Measurements from ENCODE around the gene ADARB2.

The ADARB2 gene

DNA sequence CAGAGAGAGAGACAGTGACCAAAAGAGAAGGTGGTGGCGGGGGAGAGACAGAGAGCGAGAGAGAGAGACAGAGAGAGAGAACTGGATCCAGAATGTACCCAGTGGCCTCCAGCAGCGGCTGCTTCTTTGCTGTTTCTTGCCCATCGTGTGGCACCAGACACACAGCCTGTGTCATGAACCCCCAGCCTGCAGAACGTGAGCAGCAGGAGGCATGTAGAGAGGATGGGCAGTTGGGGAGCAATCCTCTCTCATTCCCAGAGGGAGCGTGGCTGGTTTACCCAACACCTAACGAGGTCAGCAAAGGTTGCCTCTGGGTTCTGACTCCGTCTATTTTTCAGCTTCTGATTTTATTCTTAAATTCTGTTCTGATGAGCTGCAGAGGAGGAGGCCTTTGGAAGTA, 168.1 kb downstream of the ADARB2 start:
- DNase-seq = no peak

DNA sequence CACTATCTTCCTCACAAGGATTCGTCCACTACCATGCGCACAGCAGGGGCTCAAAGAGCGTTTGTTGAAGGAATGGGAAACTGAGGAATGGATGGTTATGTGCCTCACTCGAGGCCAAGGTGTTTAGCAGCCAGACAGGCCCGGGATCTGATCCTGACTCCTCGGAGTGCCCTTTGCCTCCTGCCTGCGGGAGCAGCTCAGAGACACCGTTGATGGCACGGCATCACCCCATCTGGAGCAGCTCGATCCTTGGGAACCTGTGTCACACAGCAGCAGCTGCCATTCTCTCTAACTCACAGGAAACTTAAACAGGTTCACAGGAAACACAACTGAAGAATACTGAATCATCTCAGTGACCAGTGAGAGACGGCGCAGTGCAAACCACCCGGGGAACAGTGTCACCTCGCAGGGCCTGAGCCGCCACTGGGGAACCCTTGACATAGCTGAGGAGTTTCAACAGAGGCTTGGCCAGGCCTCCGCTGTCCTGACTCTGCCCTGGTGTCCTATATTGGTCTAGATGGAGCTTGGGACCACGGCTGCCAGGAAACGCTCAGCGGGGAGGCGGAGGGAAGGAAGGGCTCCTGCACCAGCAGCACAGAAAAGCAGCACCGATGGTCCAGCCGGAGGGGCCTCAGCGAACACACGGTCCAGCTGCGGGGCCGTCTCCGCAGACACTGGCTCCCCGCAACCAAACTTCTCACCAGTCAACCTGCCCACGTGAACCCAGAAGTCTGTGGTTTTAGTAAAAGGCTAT, 169.4 kb downstream of the ADARB2 start:
- DNase-seq = no peak

DNA sequence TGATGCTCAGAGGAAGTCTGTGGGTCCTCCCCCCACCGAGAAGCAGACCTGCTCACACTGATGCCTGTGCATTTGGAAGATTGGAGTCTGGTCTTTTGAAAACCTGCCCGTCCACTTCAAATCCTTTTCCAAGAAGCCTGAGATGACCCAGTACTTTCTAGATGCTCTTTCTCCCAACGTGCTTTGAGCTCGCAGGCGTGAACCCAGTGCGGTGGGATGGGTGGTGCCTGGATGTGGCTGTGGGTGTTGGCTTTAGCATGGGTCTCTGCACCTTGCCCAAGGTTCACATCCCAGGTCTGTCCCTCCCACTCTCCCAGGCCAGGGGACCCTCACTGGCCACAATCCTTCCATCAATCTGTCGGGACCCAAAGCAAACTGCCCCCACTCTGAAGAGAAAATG, 170.2 kb downstream of the ADARB2 start:
- DNase-seq = no peak

DNA sequence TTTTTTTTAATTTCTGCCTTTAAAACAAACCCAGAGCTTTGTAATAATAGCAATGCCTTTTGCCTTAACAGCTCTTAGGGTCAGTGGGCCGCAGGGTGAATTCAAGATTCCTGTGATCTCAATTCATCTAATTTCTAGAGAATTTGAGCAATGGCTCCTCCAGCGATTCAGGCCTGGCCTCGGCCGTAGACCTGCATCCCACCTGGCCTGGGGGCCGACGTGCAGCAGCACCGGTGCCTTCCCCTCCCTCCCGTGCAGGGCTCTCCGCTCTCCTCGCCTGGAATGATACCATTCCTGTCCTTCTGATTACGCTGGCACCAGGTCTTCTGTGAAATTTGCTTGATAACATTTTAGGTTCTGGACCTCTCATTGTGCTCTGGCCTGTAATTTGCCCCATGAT, 172.5 kb downstream of the ADARB2 start:
- DNase-seq = no peak

DNA sequence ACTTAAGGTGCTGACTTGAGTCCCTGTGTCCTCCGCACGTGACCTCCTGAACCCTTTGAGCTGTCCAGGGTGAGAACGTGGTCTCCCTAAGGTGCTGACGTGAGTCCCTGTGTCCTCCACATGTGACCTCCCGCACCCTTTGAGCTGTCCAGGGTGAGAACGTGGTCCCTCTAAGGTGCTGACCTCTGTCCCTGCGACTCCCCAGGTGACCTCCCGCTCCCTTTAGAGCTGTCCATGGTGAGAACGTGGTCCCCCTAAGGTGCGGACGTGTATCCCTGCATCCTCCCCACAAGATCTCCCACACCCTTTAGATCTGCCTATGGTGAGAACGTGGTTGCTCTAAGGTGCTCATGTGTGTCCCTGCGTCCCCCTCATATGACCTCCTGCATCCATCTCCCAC, 174.3 kb downstream of the ADARB2 start:
- no peak for DNase-seq

DNA sequence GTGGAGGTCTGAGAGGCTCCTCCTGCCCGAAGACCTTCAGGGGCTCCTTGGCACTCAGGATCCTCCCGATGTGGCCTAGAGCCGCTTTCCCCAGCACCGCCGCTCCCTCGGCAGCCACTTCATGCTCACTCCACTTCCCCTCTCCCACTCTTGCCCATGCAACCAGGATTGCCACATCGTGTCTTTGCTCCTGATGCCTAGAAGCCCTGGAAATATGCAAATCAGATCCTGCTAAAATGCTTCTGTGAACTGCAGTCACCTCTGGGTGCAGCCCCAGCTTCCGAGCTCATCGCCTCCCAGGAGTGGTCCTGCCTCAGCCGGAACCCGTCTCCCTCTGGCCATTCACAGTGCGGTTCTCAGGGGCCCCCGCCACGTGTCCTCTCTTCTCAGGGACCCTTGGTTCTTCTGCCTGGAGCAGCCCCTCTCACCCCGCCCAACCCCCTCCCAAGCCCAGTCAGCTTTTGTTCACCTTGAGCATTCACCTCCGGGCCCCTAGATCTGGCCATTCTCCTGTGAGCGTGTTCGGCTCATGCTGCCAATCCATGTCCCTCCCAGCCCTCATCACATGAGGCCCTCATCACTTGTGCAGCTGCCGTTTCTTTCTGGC, 175.5 kb downstream of the ADARB2 start:
- no peak for DNase-seq

DNA sequence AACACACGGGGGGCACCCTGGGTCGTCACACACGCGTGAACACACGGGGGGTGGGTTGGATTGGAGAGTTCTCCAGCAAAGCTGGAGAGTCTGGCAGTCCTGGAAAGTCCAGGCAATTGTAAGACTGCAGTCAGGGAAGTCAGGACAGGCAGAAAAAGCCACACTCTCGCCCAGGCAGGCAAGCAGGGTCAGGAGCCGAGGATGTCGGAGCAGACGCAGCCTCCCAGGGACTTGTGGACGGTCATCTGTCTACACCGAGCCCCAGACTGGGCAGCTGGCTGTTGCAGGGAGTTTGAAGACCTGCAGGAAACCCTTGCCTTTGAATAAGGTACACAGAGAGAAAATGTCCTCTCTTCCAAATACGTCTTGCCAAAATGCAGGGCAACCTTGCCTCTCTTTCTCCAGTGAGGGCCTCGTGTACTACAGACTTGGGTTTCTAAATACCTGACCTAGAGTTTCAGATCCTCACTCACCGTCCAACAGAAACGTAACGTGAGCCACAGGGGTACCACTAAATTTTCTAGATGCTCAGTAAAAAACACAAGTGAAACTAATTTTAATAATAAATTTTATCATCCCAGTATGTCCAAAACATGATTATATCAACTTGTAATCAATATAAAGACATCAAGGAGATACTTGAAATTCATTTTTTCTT, 176.7 kb downstream of the ADARB2 start:
- no peak for DNase-seq

DNA sequence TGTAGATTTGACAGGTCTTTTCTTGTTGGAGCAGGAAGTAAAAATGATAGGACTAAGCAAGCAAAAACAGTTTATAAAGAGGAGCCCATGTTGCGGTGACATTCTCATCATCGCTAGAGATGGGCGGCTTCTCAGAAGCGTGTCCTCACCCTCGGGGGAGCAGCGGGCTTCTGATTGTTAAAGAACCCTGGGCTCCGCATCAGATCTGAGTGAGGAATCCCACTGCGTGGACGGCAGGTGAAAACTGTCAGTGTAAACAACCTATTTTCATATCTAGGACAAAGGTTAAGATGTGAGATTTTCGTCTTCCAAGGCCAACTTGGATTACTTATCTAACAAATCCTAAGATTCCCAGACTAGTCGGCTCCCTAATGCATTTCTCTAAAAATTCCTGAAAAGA, 177.6 kb downstream of the ADARB2 start:
- DNase-seq = no peak

DNA sequence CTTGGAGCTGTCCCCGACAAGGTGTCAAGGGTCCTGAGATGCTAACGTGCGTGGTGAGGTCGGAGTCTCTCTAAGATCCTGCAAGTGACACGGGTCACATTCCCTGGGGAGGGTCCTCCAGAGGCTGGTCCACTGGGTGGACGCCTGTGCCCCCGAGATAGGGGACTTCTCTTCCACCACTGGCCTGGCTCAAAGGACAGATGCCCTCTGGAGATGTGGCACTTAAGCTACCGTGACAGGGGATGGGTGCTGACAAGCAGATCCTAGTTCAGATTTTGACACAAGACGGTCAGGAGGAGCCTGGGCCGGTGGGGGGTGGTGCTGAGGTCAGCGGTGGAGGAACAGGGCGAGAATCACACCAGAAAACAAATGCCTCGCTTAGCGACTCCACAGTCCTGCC, 178.0 kb downstream of the ADARB2 start:
- DNase-seq = no peak

DNA sequence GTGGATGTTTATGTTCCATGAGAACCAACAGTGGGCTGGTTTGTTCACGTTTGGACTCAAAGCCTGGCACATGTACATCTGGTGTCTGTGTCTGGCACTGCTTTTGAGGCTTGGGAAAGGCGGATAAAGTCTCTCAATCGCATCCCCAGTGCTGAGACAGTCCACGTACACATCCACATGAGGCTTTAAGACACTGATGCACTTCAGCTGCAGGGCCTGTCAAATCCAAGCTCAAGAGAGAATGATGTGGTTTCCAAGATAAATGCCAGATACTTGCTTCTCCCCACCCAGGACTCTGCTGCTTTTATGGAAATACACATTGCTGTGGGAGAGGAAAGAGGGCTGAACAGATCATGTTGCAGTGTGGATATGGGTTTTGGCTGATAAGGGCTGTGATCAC, 178.4 kb downstream of the ADARB2 start:
- no peak for DNase-seq

DNA sequence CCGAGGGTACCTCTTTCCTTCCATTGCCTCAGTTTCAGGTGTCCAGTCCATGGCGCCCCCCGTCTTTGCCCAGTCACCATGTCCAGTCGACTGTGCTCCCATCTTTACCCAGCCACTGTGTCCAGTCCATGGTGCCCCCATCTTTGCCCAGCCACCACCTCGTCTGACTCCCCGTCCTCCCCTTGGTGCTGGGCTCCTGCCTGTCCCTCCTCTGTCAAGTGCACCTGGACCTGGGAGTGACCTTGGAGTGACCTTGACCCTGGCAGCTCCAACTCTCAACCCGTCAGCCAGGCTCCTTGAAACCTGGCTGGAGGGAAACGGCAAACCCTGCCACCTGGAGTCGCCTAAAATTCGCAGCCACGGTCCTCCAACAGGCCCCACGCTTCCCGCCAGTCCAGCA, 180.2 kb downstream of the ADARB2 start:
- no peak for DNase-seq

DNA sequence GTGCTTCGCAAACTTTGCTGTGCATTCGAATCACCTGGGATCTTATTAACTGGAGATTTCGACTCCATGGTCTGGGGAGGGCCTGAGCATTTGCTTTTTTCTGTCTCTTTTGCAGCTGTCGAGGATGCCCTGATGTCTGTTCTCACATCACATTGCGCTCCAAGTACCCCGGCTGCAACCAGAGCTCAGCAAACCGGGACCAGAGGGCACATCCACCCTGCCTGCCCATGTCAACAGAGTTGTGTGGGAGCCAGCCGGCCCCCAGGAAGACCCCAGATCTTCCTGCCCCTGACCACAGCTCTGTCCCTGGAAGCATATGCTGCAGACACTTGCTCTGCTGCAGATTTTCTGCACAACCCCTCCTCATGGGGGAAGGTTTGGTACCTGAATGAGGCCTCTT, 180.8 kb downstream of the ADARB2 start:
- DNase-seq = no peak

DNA sequence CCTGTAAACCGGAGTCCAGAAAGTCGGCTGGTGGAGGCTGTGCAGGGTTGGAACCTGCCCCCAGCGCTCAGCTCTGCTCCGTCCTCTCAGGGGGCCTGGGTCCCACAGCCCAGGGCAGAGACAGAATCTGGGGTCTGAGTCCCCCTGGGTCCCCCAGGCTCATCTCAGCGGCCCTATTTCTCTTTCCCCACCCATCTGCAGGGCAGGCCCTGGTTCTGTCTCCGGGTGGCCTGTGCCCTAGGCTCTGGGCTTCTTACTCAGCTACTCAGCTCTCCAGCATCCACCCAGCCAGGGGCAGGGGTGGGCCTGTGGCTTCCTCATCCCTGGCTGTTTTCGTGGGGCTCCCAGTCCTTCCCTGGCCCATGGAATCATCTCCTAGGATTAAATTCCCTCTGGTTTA, 183.4 kb downstream of the ADARB2 start:
- DNase-seq = no peak

DNA sequence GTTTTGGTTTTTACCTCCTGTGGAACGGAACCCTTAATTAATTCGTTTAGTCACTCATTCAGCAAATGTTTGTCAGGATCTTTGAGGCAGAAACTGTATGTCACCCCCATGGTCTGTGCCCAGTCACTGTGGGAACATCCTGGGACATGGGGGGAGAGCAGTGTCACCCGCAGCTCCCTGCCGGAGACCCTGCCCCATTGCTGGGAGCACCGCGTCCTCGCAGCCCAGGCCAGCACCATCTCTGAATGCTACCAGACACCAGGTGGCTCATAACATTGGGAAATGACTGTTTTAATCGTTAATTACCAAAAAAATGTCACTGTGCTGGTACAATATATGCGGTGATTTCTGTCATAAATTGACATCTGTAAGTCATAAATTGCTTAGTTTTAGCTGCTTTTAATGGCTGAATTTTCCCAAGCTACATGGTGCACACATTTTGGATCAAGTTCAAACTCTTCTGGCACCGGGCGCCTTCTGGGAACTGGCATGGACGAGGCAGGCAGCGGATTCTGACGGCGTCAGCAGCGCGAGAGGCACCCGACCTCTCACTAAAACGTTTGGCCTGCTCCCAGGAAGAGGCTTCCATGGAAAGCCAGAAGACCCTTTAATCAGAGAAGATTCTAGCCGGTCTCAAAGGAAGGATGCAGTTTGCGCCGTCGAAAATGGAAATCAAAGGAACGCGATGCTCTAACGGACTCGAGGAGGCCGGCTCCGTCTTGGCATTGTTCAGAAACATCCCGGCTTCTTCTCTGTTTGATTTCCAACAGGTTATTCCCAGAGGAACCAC, 184.2 kb downstream of the ADARB2 start:
- DNase-seq = no peak

DNA sequence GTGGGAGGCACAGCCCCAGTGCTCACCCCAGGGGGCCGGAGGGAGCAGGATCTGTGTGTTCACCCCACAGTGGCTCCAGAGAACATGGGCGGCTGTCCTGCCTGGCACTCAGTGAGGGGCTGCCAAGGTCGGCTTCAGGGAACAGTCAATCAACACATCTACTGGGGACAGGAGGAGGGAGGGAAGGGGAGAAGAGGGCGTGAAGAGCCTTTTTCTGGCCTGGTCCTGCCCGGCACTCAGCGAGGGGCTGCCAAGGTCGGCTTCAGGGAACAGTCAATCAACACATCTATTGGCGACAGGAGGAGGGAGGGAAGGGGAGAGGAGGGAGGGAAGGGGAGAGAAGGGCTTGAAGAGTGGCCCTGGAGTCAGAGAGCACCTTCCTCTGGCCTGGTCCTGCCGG, 184.9 kb downstream of the ADARB2 start:
- no peak for DNase-seq

DNA sequence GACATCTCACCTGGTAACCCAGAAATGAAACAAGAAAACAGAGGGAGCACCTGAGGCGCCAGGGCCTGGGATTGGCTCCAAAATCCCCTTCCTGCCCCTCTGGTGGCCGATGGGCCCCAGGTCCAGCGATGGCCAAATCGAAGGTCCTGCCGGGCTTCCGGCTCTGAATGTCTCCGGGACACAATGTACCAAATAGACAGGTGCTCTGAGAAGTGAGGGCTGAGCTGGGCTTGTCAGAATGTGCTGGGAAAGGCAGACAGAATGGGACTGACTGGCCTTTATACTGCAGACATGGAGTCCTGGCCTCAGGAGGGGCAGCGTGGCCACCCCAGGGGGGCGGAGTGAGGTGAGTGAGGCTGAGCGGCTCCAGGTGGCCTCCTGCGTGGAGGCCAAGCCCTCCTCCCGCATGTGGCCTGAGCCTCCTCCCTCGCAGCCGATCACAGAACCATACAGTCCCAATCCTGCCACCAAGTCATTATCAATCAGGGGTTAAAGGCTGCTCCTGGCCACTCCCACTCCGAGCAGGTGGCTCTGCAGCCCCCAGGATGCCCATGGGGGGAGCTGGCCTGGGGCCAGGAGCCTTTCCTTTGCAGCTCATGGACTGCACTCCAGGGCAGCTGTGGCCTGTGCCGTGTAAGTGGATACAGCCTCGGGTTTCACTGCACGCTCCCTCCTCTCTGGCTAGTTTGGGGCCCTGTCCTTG, 185.5 kb downstream of the ADARB2 start:
- DNase-seq = no peak

DNA sequence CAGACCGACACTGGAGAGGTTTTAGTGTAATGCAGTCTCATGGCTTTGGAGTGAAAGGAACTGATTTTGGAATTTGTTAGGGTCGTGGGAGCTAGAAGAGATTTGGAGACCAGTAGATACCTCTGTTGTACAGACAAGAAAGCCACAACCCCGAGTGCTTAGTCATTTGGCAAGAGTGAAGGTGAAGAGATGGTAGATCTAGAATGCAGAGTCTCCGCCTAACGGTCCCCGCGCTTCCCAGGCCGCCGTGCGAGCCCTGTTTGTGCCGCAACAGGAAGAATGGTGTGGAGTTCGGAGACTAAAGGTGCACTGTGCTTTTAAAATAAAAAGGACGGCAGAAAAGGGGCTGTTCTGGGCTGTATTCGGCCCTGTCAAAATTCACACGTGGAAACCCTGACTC, 186.7 kb downstream of the ADARB2 start:
- DNase-seq = no peak

DNA sequence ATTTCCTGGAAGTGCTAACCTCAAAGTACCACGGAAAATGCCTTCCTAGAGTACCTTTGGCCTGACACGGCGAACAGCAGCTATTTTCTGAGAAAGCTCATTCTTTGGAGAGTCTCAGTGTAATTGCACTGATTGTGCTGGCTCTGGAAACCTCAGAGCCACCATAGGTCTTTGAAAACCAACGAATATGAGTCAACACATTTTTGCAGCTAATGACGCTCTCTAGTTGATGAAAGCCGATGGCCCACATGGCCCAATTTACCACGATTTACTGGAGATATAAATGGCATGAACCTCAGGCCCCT, 187.1 kb downstream of the ADARB2 start:
- no peak for DNase-seq

DNA sequence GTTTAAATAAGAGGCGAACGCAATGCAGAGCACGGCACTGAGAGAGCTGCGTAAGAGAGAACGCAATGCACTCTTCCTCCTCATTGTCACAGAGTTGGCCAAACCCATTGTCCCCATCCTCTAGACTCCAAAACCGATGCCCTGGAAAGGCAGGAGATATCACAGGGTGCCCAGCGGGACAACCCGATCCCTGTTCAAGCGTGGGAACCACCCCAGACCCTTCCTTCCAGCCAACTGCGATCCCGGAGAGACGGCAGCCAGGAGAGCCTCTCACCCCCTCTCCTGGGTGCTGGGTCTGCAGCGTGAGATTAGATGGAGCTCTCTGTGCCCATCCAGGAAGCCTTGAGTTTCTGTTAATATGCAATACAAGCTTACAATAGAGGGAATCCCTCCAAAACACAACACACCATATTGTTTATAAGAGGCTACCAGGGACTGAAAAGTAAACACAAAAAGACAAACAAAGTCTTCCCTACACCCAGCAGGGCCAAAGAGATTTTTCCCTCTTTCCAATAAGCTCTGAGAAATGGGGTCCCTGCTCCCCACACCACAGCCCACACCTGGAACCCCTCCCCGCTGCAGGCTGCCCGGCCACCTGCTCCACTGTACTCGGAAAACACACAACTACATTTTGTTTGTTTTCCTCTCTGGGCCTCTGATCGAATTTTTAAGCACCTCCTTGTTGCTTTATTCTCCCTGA, 187.6 kb downstream of the ADARB2 start:
- no peak for DNase-seq

DNA sequence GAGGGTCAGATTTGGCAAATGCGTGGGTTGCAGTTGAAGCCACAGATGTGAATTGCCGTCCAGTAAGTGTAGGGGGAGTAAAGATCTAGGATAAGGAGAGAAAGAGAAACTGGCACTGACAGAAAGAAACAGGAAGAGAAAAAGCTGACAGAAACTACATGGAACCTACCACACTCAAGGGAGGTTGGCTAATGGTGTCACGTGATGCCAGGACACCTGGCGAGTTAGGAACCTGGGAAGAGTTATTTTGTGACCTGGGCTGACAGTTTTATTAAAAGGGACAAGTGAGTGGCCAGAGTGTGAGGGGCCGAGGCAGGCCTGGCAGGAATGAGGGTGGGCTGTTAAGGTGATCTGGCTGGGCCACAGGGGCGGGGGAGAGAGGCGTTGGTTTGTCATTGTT, 188.7 kb downstream of the ADARB2 start:
- DNase-seq = no peak

DNA sequence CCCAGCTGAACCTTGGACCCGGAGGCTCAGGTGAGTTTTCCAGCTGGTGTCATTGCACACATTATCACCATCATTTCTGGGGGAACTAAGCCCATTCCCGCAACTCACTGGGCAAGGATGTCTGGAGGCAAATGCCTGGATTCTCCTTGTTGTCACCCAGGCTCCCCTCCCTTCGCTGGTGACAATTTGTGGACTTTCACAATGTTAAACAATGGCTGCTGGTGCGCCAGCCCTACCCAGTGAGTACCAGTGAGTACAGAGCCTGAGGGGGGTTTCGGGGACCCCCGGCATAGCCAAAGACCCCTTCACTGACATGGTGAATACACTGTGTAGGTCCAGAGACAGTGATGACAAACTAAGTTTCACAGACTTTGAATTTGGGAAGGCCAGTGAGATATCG, 189.2 kb downstream of the ADARB2 start:
- no peak for DNase-seq

All from right kidney (tissue), 1 donor.